ENCODE data around the gene CHD2.

GRCh38 chr15:93024293-93024692 lies 124.2 kb downstream of the CHD2 start:
- TF ChIP-seq ISL1 (CRISPR knock-in tag; IDR thresholded peaks at IDR 0.05) (no peak), TSHZ2 (CRISPR knock-in tag; IDR thresholded peaks at IDR 0.05) (no peak), ZNF70 (CRISPR knock-in tag; IDR thresholded peaks at IDR 0.05) (no peak), TCF4 (CRISPR knock-in tag; IDR thresholded peaks at IDR 0.05; ENCODE audit: borderline replicate concordance) (no peak), ESRRG (CRISPR knock-in tag; IDR thresholded peaks at IDR 0.05) (no peak)
